Amygdala (tissue), 56 donors: ENCODE results near the gene CHN2.

ENCODE experiments used
- DNase-seq, 56 donors: peaks; one replicate each; lab custom pipeline; 2025; lab: John Stamatoyannopoulos, UW

The CHN2 gene

GRCh38 chr7:29479301-29480200 lies 285.0 kb downstream of the CHN2 start:
- peak in 51 of 56 donors; percentile 6 to 80 (median 50) for DNase-seq

DNA sequence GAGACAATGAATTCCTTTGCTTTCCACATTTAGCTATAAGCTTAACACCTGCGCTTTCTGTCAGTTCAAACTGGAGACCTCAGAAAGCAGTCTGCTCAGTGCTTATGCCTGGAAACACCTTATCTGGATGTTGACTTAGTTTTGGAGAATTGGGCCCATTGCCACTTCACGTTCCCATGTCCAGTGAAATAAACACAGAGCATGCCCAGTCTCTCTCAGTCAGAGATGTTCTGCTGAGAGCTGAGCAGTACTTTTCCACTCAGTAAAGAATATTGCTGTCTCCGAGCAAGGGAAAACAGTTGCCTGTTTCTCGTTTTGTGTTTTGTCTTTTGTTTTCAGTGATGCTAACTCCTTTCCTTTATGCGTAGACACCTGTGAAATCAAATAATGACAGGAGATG lies 285.9 kb downstream of the CHN2 start:
- peak in 22 of 56 donors; percentile 2 to 70 (median 39) for DNase-seq

GRCh38 chr7:29480934-29481651 lies 286.5 kb downstream of the CHN2 start:
- DNase-seq, result peak in 5 of 56 donors; percentile 18 to 67 (median 48)

DNA sequence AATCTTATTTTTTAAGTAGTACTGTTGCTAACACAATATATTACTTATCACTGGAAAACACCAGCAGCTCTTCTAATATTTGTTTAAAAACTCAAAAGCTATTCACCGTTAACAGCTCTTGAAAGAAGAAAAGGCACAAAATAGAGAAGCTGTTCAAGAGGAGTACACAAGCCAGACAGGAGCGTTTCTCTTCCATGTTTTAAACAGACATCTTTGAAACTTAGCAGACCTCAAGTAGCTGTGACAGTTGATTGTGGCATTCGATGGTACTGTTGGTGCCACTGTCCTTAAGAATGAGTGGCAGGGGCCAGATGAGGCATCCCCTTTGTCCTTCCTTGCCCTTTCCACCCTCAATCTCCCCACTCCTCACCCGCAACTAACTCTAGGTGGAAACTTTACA lies 287.5 kb downstream of the CHN2 start:
- DNase-seq, result peak in 2 of 56 donors; percentile 15

- peak in 6 of 56 donors; percentile 16 to 45 (median 22) for DNase-seq
Measured at GRCh38 chr7:29483219-29484104, 288.9 kb downstream of the CHN2 start.

- no peak for DNase-seq
Measured at GRCh38 chr7:29484280-29484679, 289.7 kb downstream of the CHN2 start.

DNA sequence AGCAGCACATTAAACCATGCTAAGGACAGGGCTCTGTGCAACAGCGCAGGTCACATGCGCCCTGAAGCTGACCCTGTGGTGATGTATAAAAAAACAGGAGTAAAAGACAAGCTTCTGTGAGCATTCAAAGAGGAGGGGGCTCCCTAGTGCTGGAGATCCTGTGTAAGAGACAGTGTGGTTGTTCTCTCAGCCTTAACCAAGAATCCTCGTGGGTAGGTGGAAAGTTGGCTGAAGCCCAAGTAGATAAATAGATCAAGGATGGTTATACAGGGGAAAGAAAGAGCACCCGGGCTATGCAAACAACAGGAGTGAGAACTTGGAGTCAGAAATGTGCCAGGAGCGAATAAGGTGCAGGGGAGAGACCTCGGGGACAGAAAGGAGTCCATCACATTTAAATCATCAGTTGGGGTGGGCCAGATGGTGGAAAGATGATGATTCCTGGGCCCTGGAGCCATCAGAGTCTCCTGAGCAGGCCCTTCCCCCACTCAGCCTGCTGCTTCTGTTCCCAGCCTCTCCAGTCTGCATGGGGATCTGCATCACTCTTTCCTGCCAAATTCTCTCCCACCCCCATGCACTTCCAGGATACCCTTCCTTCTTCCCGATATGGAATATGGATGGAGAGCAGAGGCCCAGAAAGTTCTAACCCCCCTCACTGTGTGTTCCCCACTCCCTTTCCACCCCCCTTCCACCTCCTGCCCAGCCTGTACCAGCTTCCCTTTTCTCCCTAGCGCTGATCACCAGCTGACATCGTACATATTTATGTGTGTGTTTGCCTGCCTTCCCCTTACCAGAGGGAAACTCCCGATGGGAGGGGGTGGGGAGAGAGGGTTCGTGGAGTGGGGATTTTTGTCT lies 291.0 kb downstream of the CHN2 start:
- DNase-seq, result peak in 45 of 56 donors; percentile 6 to 85 (median 55)

- DNase-seq, result peak in 51 of 56 donors; percentile 9 to 88 (median 71)
Measured at GRCh38 chr7:29486191-29486700, 291.7 kb downstream of the CHN2 start.

- DNase-seq, result no peak
Measured at GRCh38 chr7:29487424-29487823, 292.8 kb downstream of the CHN2 start.

DNA sequence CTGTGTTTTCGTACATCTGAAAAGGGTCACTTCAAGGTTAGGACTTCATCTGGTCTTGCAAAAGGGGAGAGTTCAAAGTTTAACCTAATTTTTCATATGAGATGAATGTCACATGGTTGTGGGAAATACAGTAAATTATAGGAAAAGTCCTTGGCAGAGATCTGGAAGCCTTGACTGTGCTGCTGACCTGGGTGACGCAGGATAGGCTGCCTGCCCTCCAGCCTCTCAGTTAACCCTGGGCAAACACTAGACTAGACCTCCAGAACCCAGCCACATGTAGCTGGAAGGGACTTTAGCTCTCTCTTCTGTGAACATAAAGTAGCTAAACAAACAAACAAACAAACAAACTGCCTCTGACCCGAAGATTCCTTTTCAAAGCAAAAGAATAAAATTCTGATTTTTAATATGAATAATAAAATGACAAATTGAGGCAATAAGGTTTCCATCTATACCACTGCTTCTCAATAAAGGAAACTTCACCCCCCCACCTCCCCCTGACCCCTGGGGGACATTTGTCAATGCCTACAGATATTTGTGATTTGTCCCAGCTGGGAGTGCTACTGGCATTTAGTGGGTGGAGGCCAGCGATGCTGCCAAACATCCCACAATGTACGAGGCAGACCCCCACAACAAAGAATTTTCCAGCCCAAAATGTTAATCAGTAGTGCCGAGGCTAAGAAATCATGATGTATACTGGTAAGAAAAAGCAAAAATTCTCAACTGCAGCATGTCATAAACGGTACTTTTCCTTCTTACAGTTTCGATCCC lies 293.8 kb downstream of the CHN2 start:
- DNase-seq, result peak in 1 of 56 donors; percentile 11

GRCh38 chr7:29488977-29489376 lies 294.4 kb downstream of the CHN2 start:
- DNase-seq, result no peak

GRCh38 chr7:29490094-29490607 lies 295.6 kb downstream of the CHN2 start:
- DNase-seq, result no peak

DNA sequence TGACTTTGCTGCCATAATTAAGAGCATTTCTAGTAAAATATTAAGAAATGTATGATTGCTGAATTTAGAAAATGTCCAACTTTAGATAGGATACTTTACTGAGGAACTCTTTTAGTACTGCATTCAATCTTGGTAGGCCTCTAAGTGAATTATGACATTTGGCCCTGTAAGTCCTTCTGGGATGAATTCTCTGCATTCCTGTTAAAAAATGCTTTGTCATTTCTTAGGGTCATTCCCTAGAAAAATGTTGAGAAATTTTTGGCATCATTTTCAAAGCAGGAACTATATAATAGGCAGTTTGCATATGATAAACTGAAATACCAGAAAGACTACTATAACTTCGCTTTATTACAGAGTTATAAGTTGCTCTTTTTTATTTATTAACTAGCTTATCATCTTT lies 299.8 kb downstream of the CHN2 start:
- DNase-seq, result no peak

- no peak for DNase-seq
Measured at GRCh38 chr7:29495653-29496052, 301.1 kb downstream of the CHN2 start.

DNA sequence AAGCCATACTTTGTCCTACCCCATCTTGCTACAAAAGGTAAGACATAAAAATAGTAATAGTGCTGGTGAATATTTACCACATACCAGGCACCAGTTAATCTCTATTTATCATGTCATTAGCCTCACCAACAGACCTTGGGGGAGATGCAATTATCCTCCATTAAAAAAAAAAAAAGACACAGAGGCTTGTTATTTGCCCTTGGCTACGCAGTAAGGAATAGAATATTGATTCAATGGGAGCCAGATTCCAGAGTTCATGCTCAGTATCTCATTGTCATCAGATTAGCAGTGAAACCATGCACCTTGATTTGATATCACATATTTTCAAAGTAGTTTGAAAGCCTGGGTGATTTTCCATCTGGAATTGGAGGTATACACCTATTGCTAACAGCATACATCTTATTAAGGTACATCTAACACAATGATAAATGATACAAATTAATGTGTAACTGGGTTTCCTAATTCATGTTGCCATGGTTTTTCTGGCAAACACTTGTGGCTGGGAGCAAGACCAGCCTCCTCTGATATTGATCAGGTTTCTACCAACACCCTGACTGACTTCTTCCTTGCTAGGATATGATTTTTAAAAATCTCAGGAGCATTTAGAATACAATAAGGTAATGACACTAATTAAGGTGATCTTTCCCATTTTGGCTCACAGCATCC lies 301.9 kb downstream of the CHN2 start:
- no peak for DNase-seq

GRCh38 chr7:29499932-29500331 lies 305.4 kb downstream of the CHN2 start:
- DNase-seq, result no peak

- DNase-seq, result no peak
Measured at GRCh38 chr7:29500719-29501118, 306.1 kb downstream of the CHN2 start.

DNA sequence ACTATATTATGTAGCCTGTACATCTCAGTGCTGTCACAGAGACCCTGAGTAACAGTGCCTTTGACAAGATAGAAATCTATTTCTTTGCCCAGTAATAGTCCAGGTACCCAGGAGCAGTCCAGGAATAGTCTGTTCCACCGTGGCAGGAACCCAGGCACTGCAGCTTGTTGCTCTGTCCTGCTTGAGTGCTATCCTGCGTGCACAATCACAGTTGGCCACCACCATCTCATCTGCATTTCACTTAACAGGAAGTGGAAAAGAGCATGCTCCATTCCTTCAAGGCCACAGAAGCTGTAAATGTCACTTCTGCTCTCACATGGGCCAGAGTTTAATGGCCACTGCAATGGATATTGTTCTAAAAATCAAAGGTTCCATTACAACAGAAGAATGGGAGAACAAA lies 307.6 kb downstream of the CHN2 start:
- no peak for DNase-seq
